ENCODE results near the gene SNAI3.

- TF ChIP-seq CTCF (IDR thresholded peaks at IDR 0.05) (peak in 1 of 4 experiments; percentile 21), POLR2A (IDR thresholded peaks at IDR 0.05) (peak; percentile 87 to 92)
Observed at GRCh38 chr16:88706229-88706964, 20.1 kb upstream of the SNAI3 start, which contains the start of the genes CTU2 and RNF166.

Measured in uterus (tissue), 2 donors.